Esophagus squamous epithelium (tissue), 5 donors: Measurements from ENCODE around the gene UQCR11. TPM values are rescaled to one million over a fixed set of nuclear protein-coding genes. Genes with fewer than 3 reads are reported as not detected.

Experiments
- DNase-seq: peaks from one replicate; lab custom pipeline; 2025; lab: John Stamatoyannopoulos, UW
- H3K27ac ChIP-seq, 4 donors: fragments of 200-600 bp; sonication (generic); one replicate each; pipeline ENCODE4 v1.5.1; 2016 to 2019; ENCODE audit warnings: mild to moderate bottlenecking in 1 of 4
- H3K27me3 ChIP-seq, 4 donors: fragments of 200-600 bp; sonication (generic); 1 replicate in 3 of 4; 2 replicates in 1 of 4; pipeline versions ENCODE4 v1.5.1 to v1.6.0; 2017 to 2021; ENCODE audit warnings: antibody characterized with exemption in 1 of 4
- H3K36me3 ChIP-seq, 3 donors: fragments of 200-600 bp; sonication (generic); one replicate each; pipeline ENCODE4 v1.5.1; 2016 to 2019
- H3K4me1 ChIP-seq, 3 donors: fragments of 200-600 bp; sonication (generic); one replicate each; pipeline ENCODE4 v1.5.1; 2017 to 2019
- H3K4me3 ChIP-seq, 4 donors: fragments of 200-600 bp; sonication (generic); 1 replicate in 3 of 4; 2 replicates in 1 of 4; pipeline ENCODE4 v1.5.1; 2016 to 2019; ENCODE audit warnings: mild to moderate bottlenecking in 2 of 4, moderate library complexity in 1 of 4
- H3K9me3 ChIP-seq, 3 donors: fragments of 200-600 bp; sonication (generic); one replicate each; pipeline ENCODE4 v1.5.1; 2016 to 2019
- POLR2A ChIP-seq, 4 donors: fragments of 450-650 bp; IDR thresholded peaks; one replicate each; pipeline ENCODE4 v1.6.1; 2017; ENCODE audit warnings: antibody characterized with exemption in 4 of 4, mild to moderate bottlenecking in 4 of 4, moderate library complexity in 3 of 4
- WGBS, 2 donors: methylation state at CpG; one replicate each; pipeline ENCODE4 v1.1.5; 2018; 5-methylcytosine and 5-hydroxymethylcytosine counted together
- intact Hi-C: fragments of 100-400 bp; cut with DNase I; formaldehyde crosslinking; loops from one replicate; pipeline ENCODE4 v1.15.0; 2022
- total RNA-seq, 4 donors: library from RNA; depleted of rRNA; stranded (reverse); fragments of >200 nt; gene quantifications; one replicate each; pipeline ENCODE4 v1.1.0, GENCODE V29; 2016
- TF ChIP-seq, protein P1 (sequence below), 6 experiments: fragments of 450-650 bp in 4 of 6; fragments of 200-600 bp in 2 of 6; sonication (generic) in 2 of 6; IDR thresholded peaks; one replicate each; pipeline ENCODE4 v1.5.1; 2016 to 2019; ENCODE audit warnings: antibody characterized with exemption in 6 of 6, mild to moderate bottlenecking in 4 of 6, moderate library complexity in 4 of 6
- donor health status: DM: yes; HTN: yes; CAD: no.

UQCR11 gene
- total RNA-seq, 4 donors from 2014 or later, result 47.1 to 74.4 (median 59.1) TPM

DNA sequence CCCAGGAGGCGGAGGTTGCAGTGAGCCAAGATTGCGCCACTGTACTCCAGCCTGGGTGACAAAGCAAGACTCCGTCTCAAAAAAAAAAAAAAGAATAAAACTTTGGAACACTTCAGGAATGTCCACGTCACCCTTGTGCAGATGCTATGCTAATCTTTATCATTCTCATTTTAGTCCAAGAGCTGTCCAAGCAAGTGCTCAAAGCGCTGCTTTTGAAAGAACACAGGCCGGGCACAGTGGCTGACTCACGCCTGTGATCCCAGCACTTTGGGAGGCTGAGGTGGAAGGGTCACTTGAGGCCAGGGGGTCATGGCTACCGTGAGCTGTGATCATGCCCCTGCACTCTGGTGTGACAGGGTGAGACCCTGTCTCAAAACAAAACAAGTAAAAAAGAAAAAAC, 11.1 kb upstream of the UQCR11 start:
- H3K4me1 ChIP-seq, result no peaks in the 10 kb centered on the region
- H3K36me3 ChIP-seq, result peaks cover 28 to 97% (median 39%) of the 10 kb centered on the region in 3 donors
- no peak for DNase-seq
- H3K27ac ChIP-seq, result no peak overlapping the region
- WGBS, 2 donors, result 77 to 81% methylated on average over 8 of the region's 8 CpGs
- no peak overlapping the region for H3K4me3 ChIP-seq
- TF ChIP-seq, protein P1, sequence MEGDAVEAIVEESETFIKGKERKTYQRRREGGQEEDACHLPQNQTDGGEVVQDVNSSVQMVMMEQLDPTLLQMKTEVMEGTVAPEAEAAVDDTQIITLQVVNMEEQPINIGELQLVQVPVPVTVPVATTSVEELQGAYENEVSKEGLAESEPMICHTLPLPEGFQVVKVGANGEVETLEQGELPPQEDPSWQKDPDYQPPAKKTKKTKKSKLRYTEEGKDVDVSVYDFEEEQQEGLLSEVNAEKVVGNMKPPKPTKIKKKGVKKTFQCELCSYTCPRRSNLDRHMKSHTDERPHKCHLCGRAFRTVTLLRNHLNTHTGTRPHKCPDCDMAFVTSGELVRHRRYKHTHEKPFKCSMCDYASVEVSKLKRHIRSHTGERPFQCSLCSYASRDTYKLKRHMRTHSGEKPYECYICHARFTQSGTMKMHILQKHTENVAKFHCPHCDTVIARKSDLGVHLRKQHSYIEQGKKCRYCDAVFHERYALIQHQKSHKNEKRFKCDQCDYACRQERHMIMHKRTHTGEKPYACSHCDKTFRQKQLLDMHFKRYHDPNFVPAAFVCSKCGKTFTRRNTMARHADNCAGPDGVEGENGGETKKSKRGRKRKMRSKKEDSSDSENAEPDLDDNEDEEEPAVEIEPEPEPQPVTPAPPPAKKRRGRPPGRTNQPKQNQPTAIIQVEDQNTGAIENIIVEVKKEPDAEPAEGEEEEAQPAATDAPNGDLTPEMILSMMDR (IDR thresholded peaks at IDR 0.05), result no peak
- H3K27me3 ChIP-seq, result no peaks in the 10 kb centered on the region
- no peaks in the 10 kb centered on the region for H3K9me3 ChIP-seq
- intact Hi-C loops, result no loop called here

DNA sequence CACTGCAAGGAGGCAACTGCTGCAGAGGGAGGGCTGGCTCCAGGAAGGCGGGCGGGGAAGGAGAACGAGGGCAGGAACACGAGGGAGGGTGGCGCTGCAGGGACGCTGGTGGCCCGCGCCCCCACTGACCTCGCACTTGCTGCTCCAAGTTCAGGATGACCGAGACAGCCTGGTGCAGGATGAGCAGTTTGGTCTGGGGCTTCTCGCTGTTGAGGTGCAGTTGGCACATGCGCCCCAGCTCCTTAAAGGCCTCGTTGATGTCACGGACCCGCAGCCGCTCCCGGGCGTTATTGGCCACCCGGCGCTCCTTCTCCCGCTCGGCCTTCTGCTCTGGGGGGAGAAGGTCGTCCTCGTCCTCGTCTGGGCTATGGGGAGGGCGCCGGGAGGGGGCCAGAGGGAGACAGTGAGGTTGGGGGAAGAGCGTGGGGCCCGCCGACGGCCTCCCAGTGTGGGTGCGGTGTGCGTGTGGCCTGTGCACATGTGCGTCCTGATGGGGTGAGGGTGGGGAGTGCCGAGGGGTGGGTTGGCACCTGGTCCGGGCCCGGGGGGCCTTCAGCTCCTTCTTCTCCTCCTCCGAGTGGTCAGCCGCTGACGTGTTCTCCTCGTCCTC, 10.0 kb upstream of the UQCR11 start:
- no peaks in the 10 kb centered on the region for H3K4me1 ChIP-seq
- H3K9me3 ChIP-seq, result no peaks in the 10 kb centered on the region
- H3K36me3 ChIP-seq, result peaks cover 24 to 97% (median 39%) of the 10 kb centered on the region in 3 donors
- DNase-seq, result no peak
- TF ChIP-seq, protein P1 (IDR thresholded peaks at IDR 0.05), result no peak
- no peak for TF ChIP-seq POLR2A (IDR thresholded peaks at IDR 0.05)
- H3K4me3 ChIP-seq, result no peak overlapping the region
- no peaks in the 10 kb centered on the region for H3K27me3 ChIP-seq
- H3K27ac ChIP-seq, result no peak overlapping the region
- WGBS, 2 donors, result 83 to 88% methylated on average over 7 to 17 of the region's 41 CpGs
- intact Hi-C loops, result no loop called here

DNA sequence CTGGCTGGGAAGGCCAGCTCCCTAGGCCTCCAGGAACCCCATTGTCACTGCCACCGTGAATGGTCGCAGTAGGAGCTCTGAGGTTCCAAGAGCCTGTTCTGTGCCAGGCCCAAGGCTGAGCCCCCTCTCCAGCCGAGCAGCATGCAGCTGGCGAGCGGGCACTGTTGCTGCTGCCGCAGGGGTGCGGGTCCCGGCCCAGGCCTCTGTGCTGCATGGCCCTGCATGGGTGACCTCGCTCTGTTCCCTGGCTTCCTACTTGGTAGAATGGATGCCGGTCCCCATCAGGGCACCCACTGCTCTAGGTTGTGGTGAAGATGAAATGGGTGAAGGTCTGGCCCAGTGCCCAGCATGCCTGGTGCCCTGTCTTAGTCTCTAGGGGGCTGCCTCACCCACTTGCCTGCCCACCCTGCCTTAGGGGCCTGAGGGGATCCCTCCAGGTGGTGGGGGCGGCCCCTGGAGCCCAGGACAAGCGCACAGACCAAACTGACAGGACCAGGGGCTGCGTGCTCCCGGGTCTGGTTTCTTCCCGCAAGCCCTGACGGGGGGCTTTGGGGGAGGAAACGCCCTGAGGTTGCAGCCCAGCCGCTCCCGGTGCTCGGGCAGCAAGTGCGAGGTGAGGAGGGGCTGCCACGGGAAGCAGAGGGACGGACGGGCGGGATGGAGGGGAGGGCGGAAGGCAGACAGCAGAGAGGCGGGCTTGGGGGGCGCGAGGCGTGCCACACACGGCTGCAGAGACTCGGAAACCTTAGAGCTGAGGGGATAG, 8.7 kb upstream of the UQCR11 start:
- TF ChIP-seq, protein P1 (IDR thresholded peaks at IDR 0.05), result no peak
- no peak for TF ChIP-seq POLR2A (IDR thresholded peaks at IDR 0.05)
- WGBS, 2 donors, result 78 to 93% methylated on average over 3 to 12 of the region's 32 CpGs
- H3K27ac ChIP-seq, result no peak overlapping the region
- intact Hi-C loops, result no loop called here
- H3K4me1 ChIP-seq, result peaks cover 0 to 7% (median 3%) of the 10 kb centered on the region in 3 donors
- no peak overlapping the region for H3K4me3 ChIP-seq
- no peaks in the 10 kb centered on the region for H3K27me3 ChIP-seq
- no peak for DNase-seq
- no peaks in the 10 kb centered on the region for H3K9me3 ChIP-seq
- H3K36me3 ChIP-seq, result peaks cover 24 to 91% (median 35%) of the 10 kb centered on the region in 3 donors

DNA sequence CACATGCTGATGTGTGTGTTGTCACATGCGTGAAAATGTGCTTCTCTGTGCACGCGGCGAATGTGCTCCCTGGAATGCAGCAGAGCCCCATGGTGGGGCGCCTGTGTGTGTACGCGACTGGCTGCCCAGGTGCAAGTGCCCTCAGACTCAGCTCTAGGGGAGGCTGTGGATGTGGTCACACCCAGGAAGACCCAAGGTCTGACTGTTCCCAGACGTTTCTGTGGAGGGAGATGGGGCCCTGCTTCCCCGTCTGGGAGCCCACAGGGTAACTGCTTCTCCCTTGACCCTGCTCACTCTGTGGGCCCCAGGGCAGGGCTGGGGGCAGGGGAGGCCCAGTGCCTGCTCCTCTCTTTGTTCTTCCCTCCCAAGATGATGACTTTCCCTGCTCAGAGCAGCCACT, 7.9 kb upstream of the UQCR11 start:
- intact Hi-C loops, result no loop called here
- H3K9me3 ChIP-seq, result no peaks in the 10 kb centered on the region
- no peak overlapping the region for H3K4me3 ChIP-seq
- H3K27ac ChIP-seq, result no peak overlapping the region
- H3K4me1 ChIP-seq, result peaks cover 0 to 16% (median 3%) of the 10 kb centered on the region in 3 donors
- no peak for DNase-seq
- WGBS, 2 donors, result 80 to 83% methylated on average over 1 to 4 of the region's 9 CpGs
- peaks cover 24 to 83% (median 32%) of the 10 kb centered on the region in 3 donors for H3K36me3 ChIP-seq
- TF ChIP-seq, protein P1 (IDR thresholded peaks at IDR 0.05), result no peak
- TF ChIP-seq POLR2A (IDR thresholded peaks at IDR 0.05), result no peak
- no peaks in the 10 kb centered on the region for H3K27me3 ChIP-seq
